NCI-H1417 treated with DMSO at 0.1 percent for 48 hours (cell line): ENCODE results near the gene PMEL.
"Not testable (repeated sequence)": the region's sequence is repeated elsewhere in the genome, so short reads cannot be mapped to it uniquely, and the experiment has no call there.

ENCODE experiments used
- DNase-seq: peaks from one replicate; lab custom pipeline; 2025; lab: John Stamatoyannopoulos, UW

PMEL gene

DNA sequence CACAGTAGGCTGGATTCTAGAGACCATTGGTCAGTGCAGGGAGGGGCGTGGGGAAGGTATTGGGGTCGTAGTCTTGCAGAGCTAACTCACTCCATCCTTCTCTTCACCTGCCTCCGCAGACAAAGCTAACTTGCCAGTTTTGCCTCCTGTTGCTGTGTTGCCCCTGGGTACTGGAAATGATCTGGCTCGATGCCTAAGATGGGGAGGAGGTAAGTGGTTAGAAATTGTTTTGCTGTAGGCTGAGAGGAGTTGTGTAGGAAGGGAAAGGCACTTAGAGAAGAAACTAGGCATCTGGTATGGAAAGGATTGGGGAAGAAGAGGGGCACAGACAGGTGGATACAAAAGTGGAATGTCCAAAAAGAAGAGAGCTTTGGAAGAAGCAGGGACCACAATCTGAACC is 23.8 kb downstream of the PMEL start:
- no peak for DNase-seq

DNA sequence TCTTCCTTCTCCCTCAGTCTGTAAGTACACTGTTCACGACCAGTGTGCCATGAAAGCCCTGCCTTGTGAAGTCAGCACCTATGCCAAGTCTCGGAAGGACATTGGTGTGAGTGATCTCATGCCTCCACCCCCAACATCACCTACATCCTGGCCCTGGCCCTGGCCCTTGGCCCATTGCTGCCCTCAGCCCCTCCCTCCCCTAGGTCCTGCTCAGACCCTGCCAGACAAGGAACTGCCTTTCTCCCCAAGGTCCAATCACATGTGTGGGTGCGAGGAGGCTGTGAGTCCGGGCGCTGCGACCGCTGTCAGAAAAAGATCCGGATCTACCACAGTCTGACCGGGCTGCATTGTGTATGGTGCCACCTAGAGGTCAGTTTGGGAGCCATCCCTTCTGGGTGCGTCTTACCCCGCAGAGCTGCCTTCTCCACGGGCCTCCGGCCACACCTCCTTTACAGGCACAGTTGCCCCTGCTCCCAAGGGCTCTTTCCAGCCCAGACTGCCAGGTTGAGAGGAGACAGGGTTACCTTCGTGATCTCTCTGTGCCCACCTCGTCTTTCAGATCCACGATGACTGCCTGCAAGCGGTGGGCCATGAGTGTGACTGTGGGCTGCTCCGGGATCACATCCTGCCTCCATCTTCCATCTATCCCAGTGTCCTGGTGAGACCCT is 25.6 kb downstream of the PMEL start:
- DNase-seq: peak; percentile 27

DNA sequence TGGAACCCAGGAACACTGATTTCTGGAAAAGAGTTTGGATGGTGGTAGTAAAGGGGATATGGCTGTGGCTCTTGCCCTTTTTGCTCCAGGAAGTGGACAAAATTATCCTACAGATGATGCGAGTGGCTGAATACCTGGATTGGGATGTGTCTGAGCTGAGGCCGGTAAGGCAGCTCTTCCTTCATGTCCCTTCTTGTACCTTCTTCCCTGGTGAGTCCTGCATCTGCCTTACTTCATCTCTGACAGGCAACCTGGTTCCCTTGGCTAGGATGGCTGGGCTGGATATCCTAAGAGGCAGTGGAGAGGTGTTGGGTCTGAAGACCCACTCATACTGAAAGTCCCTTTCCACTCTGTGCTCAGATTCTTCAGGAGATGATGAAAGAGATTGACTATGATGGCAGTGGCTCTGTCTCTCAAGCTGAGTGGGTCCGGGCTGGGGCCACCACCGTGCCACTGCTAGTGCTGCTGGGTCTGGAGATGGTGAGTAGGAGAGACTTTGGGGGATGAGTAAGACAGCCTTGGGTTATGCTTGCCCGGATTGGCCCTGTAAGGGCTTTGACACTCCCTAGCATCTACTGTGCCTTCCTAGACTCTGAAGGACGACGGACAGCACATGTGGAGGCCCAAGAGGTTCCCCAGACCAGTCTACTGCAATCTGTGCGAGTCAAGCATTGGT is 26.9 kb downstream of the PMEL start:
- no peak for DNase-seq

GRCh38 chr12:55937981-55938380 is 27.9 kb downstream of the PMEL start:
- no peak for DNase-seq

DNA sequence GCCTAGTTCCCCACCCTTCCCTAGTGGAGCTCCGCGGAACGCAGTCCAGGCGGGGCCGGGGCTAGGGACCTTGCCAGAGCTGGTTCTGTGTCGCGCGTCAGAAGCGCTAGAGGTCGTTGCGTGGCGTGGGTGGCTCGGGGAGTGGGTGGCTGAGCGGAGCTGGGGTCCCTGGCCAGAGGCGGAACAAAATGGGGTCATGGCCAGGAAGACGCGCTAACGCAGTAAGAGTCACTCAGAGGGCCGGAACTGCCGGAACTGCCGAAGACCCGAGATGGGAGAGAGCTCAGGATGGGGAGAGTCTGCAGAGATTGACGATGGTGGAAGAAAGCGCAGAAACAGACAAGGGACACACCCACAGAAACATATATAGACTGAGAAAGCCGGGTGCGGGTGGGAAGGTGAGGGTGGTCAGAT is 30.1 kb downstream of the PMEL start:
- DNase-seq: no peak

GRCh38 chr12:55934773-55935172 is 31.1 kb downstream of the PMEL start:
- no peak for DNase-seq

DNA sequence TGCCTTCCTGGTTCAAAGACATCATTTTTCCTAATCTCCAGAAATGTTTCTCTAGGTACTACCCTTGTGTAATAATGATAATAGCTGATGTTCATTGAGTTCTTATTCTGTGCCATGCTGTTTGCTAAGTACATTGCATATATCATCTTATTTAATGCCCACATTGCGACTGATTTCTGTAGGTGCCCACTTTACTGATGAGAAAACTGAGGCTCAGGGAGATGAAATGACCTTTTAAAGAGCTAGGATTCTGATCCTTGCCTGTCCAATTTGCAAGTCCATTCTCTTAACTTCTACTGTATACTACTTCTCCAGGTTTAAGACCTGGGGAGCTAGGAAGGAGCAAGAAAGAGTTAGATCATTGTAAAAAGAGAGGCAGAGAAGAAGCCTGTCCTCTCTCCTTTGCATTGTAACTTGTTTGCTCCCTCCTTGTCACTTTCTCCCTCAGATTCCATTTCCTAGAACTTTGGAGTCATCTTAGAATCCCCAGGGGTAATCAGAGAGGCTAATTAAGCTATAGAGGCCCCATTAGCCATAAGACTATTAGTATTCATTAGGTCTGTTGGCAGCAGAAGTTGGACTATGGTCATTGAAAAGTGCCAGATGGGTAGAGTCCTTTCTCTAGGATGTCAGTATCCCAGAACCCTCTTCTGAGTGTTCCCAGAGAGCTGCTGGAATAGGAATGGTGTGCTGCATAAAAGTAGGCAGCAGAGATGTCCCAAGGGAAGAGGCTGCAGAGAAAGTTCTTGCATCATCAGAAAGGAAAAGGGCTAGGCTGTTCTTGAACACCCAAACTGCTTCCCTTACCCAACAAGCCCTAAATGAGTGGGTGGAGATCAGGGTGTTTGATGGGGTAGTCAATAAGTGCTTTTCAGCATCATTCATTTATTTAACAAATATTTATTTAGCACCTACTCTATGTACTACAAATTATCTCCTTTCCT is 31.8 kb downstream of the PMEL start:
- no peak for DNase-seq

DNA sequence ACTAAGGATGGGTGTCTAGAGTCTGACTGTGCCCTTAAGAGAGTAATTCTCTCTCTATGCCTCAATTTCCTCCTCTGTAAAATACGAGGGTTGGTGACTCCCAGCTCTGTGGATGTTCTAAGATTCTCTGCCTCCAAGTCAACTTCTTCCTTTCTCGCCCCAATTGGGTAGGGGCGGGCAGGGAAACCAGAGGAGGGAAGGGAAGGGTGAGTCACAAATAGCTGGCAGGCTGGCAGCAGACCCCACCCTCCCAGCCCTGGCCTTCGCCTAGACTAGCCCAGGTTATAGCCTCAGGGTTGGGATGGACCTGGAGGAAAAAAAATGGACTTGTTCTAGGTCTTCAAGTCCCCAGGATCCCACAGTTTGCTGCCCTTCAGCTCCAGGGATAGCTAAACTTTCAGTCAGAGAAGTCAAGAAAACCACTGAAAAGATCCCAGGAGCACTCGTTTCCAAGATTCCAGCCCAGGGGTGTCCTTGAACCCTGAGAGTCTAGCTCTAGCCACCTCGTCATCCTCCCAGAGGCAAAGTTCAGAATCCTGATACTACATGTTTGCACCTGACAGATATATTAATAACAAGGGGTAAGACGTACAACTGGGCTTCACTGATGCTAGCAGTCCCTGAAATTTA is 32.6 kb downstream of the PMEL start:
- no peak for DNase-seq

DNA sequence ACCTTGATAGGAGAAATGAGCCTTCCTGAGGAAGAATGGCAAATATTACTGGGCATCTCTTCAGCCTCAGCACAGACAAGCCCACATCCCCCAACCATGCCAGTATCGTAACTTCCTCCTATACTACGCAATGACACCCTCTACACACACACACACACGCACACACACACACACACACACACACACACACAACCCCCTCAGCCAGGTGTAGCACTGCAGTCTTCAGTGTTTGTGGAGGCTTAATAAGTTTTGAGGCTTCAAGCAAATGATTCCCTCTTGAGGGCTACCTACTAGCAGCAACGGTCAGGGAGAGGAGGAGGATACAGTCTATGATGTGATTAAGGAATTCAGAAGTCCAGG is 33.3 kb downstream of the PMEL start:
- DNase-seq: no peak

DNA sequence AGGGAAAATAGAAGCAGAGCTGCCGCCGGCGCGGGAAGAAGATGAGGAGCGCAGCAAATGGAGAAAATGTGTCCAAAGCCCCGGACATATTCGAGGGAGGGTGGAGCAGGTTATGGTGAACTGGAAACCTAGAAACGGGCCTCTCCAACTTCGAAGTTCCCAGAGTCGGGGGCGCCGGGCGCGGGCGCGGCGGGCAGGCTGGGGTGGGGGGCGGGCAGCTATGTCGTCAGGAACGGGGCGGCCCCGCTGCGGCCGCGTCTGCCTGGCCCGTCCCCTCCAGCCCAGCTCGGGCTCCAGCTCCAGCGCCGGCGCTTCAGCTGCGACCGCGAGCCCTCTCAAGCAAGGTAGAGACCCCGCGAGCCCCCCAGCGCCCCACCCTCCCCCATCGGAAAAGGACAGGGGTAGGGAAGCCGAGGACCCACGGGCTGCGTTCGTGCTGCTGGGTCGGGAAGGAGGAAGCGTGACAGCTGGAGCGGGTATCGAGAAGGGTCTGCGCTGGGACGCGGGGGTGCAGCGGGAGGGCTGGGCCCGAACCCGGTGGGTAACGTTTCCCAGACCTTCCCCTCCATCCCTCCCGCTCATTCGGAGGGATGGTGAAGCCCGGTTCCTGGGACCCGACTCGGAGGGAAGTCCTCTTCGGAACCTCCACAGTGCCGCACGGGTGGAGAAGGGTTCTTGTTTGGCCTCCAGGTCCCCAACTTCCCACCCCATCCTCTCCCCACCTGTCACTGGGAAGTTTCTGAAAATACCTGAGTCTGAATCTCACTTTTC is 33.9 kb downstream of the PMEL start:
- DNase-seq: no peak

DNA sequence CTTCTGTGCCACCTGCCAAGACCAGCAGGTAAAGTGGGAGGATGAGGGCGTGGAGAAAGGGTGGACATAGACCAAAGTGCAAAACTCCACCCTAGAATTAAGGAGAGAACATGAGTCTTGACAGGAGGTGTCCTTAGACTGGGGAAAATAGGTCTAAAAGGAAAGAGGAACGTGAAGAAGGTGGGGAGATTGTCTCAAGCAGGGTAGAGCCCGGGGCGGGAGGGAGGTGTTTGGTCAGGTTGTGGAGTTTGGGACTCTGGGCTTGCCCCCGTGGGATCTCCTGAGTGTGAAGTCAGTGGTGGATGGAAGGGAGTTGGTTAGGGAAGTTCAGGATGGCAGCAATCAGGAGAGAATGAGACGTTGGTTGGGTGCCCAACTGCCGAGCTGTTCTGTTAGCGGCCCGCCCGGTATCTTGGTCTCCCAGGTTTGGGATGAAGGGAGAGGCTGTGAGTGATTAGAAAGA is 34.5 kb downstream of the PMEL start:
- no peak for DNase-seq

DNA sequence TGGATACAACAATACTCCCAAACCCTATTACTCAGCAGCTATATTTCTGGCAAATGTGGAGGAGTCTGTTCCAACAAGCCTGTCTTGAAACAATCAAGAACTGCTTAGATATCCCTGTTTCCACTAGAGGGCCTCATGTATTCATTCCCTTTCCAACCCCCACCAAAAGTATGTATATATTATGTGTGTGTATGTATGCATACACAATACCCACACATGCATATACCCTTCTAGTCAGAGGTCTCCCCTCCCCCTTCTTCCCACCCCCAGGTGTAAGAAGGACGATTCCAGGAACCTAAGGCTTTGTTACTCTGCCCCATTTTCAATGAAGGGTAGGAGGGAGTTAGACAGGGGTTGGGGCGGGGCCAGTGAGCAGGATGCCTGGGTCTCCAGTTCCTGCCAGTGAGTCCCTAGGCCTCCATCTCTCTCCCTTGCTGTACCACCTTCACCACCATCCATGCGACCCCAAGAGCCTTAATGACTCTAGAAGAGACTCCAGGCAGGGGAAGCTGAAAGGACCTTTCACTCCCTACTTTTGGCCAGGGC is 35.0 kb downstream of the PMEL start, which contains the start of gene DGKA:
TSS of gene DGKA (plus strand) at position 392 of the 546 bp plus-strand sequence. CDS start 5,342 bp downstream, outside the sequence.
- no peak for DNase-seq

DNA sequence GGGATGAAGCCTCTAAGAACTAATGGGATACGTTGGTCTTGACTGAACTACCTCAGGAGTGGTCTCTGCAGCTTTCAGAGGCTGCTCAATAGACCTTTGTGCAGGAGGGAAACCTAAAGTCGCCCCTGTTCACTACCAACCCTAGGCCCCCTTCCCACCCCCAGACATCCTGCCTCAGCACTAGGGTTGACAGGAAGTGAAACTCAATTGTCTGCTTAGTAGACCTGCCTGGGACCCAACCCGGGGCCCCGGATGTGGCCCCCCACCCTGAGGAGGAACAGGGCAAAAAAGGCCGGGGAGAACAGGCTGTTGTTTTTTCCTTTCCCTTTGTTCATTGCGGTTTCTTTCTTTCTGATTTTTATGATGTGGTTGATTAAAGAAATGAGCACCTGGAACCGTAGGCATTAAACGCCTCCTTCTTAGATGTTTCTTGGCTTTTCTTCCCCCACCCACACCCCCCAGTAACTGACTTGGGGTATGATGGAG is 36.5 kb downstream of the PMEL start:
- DNase-seq: no peak

DNA sequence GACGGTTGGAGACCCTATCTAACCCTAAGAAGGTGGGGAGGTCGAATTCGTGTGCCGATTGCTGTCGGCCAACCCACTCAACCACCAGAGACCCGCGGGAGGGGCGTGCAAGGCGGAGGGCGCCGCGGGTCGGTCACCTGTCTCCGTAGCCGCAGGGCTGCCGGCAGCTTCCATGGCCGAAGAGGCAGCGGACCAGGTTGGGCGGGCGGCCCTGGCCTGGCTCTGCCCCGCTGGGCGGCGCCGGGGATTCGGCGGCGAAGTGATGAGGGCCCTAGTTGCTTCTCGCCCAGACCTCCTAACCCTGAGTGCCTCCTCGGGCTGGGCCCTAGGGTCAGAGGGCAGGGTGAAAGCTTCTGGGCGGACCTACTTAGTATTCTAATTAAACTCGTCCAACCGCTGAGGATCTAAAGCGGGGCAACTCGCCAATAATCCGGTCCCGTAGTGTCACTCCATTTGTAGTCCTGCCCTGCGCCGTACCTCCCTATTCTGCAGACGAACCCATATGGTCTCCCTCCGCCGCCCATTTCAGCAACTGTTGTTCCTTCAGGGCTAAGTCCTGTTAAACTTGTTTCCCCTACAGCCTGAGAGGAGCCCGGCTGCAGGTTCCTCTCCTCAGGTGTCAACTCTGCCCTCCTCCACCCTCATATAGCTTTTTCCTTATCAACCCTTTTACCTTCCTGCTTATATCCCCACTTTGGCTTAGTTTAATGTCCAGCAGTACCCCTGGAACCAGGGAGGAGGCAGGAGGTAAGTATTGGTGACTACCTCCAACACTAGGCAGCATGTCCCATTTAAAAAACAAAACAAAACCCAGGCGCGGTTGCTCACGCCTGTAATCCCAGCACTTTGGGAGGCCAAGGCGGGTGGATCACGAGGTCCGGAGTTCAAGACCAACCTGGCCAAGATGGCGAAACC is 38.0 kb downstream of the PMEL start, which contains the start of gene PYM1:
TSS of gene PYM1 (minus strand) at position 307 of the 915 bp plus-strand sequence. CDS start at position 174, 133 bp downstream.
- DNase-seq: no peak

GRCh38 chr12:55926738-55927587 is 38.9 kb downstream of the PMEL start:
- peak; percentile 79 for DNase-seq

DNA sequence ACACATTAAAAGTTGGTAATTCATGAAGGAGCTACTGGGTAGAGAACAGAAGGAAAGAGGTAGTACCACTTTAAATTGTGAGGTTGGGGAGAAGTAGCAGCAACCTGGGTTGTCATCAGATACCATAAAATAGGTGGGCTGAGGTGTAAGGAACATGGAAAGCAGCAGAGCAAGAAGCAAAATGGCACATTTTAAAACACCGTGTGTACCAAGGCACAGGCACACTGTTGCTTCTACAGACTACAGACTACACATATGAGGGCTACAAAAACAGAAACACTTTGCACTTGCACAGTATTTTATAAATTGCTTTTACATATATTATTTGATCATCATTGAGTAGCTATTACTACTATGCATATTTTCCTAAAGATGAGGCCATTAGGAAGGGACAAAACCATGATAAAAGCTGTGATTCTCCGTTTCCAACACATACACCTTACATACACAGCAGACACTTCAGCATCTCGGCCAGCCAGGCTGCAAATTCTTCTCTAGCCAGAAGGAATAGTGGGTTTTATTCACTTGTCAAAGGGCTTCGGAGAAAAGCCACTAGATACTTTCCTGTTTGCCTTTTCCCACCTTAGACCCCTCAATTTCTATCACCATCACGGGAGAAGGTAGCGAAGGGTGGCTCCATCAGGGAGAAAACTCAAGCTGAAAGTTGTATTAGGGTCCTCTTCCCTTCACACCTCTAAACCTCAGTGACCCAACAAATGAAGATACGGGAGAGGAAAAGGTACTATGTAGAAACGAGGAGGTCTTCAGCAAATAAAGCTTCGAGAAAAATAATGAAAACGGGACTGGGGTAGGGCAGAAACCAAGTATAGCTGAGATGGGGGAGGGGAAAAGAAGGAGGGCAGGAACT is 39.7 kb downstream of the PMEL start:
- no peak for DNase-seq

DNA sequence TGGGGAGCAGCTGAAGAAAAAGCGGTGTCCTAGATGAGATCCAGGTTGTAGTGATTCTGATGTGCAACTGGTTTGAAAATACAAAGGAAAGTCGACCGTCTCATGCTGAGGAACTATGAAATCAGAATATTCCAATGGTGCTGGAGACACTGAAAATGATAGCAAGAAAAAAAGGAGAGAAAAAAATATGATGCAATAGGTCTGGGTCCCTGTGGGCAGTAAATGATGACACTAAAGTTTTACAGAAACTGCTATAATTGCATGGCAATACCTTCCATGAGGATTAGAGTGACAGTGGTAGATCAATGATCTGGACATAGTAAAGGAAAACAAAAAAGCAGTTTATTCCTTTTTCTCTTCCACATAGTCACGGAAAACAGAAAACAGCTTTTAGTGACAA is 40.5 kb downstream of the PMEL start:
- no peak for DNase-seq

DNA sequence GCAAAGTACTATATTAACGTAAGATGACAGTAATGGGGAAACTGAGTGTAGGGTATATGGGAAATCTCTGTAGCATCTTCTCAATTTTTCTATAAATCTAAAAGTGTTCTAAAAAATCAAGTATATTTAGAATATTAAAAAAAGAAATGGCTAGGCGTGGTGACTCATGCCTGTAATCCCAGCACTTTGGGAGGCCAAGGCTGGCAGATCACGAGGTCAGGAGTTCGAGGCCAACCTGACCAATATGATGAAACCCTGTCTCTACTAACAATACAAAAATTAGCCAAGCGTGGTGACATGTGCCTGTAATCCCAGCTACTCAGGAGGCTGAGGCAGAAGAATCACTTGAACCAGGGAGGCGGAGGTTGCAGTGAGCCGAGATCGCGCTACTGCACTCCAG is 42.2 kb downstream of the PMEL start:
- not testable (repeated sequence) for DNase-seq
